MM.1S (cell line): ENCODE data around the gene ADCY4.
A peak's percentile ranks its signal among the peaks of the same experiment; 100 is the strongest.

Experiments
- DNase-seq: peaks from one replicate; pipeline ENCODE4 v3.0.0-alpha.2; 2015
- H2AFZ ChIP-seq: fragments of 300-600 bp; sonication (generic); 2 replicates; pipeline ENCODE4 v1.6.0; 2016; ENCODE audit warnings: antibody characterized with exemption, low read length
- H3F3A ChIP-seq: fragments of 300-600 bp; sonication (generic); 2 replicates; pipeline ENCODE4 v1.6.1; 2016; ENCODE audit warnings: mild to moderate bottlenecking, antibody characterized with exemption, low read length, moderate library complexity, mixed read lengths; ENCODE audit not compliant: insufficient read depth
- H3K27ac ChIP-seq: fragments of 300-600 bp; sonication (generic); 2 replicates; pipeline ENCODE4 v1.5.1; 2016; ENCODE audit warnings: mild to moderate bottlenecking, low read length
- H3K27me3 ChIP-seq: fragments of 300-600 bp; sonication (generic); replicated peaks from 2 replicates; pipeline ENCODE4 v1.6.0; 2016; ENCODE audit warnings: low read length; ENCODE audit not compliant: insufficient read depth
- H3K36me3 ChIP-seq: fragments of 300-600 bp; sonication (generic); replicated peaks from 2 replicates; pipeline ENCODE4 v1.6.1; 2016; ENCODE audit warnings: mild to moderate bottlenecking, low read length, mixed read lengths; ENCODE audit not compliant: insufficient read depth
- H3K4me1 ChIP-seq: fragments of 300-600 bp; sonication (generic); 2 replicates; pipeline ENCODE4 v1.6.1; 2016; ENCODE audit warnings: low read length, mixed read lengths
- H3K4me2 ChIP-seq: fragments of 300-600 bp; sonication (generic); 2 replicates; pipeline ENCODE4 v1.6.0; 2016; ENCODE audit warnings: low read depth, low read length
- H3K4me3 ChIP-seq: fragments of 300-600 bp; sonication (generic); 2 replicates; pipeline ENCODE4 v1.5.1; 2016; ENCODE audit warnings: low read length, mixed read lengths
- H3K79me2 ChIP-seq: fragments of 300-600 bp; sonication (generic); 2 replicates; pipeline ENCODE4 v1.6.1; 2016; ENCODE audit warnings: mixed run types, low read length, mixed read lengths
- H3K9ac ChIP-seq: fragments of 300-600 bp; sonication (generic); 2 replicates; pipeline ENCODE4 v1.6.1; 2016; ENCODE audit warnings: low read length, mixed read lengths
- H3K9me2 ChIP-seq: fragments of 300-600 bp; sonication (generic); replicated peaks from 2 replicates; pipeline ENCODE4 v1.6.1; 2016; ENCODE audit warnings: mild to moderate bottlenecking, low read length, mixed read lengths; ENCODE audit not compliant: insufficient read depth
- H3K9me3 ChIP-seq: fragments of 300-600 bp; sonication (generic); replicated peaks from 2 replicates; pipeline ENCODE4 v1.6.1; 2016; ENCODE audit warnings: mild to moderate bottlenecking, low read length, mixed read lengths; ENCODE audit not compliant: insufficient read depth
- H4K20me1 ChIP-seq: fragments of 300-600 bp; sonication (generic); 2 replicates; pipeline ENCODE4 v1.6.1; 2016; ENCODE audit warnings: mild to moderate bottlenecking, low read length, moderate library complexity, mixed read lengths; ENCODE audit not compliant: insufficient read depth
- EZH2 ChIP-seq: fragments of 300-600 bp; sonication (generic); optimal IDR thresholded peaks from 2 replicates; pipeline ENCODE3; 2017; ENCODE audit warnings: low read depth, mild to moderate bottlenecking, antibody characterized with exemption, low read length, mixed read lengths
- EZH2phosphoT487 ChIP-seq: fragments of 300-600 bp; sonication (generic); IDR thresholded peaks from 2 replicates; pipeline ENCODE4 v1.6.1; 2018; ENCODE audit warnings: antibody characterized with exemption, low read length
- TF ChIP-seq, protein P1 (sequence below): fragments of 300-600 bp; sonication (generic); IDR thresholded peaks from 2 replicates; pipeline ENCODE4 v1.5.1; 2016; ENCODE audit warnings: antibody characterized with exemption, low read length, mixed read lengths

The ADCY4 gene

DNA sequence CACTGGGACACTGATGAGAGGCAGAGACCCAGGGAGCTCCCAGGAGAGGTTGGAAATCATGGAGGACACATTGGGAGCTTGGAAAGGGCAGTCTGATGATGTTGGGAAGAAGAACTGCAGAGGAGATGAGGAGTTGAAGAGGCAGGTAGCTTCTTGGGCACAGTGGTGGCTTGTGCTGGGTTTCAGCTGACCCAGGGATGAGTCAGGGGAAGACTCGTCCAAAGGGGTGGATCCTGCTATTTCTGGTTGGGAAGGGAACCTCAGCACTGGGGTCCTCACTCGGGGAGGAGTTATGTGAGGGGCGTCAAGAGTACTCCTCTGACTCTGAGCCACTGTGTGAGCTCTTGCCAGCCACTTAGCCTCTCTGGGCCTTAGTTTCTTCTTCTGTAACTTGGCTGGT is 11.5 kb downstream of the ADCY4 start:
- H3K36me3 ChIP-seq: no peaks in the 10 kb centered on the region
- H3K27me3 ChIP-seq: peaks cover 11% of the 10 kb centered on the region; the same call in 1 of the 2 replicates
- no peaks in the 10 kb centered on the region; the same call in 1 of the 2 replicates for H3F3A ChIP-seq
- H4K20me1 ChIP-seq: no peaks in the 10 kb centered on the region
- DNase-seq: no peak
- no peaks in the 10 kb centered on the region for H3K9me2 ChIP-seq
- H3K79me2 ChIP-seq: no peaks in the 10 kb centered on the region
- H3K4me2 ChIP-seq: no peak overlapping the region
- TF ChIP-seq EZH2phosphoT487 (no peak), EZH2 (no peak)
- TF ChIP-seq, protein P1, sequence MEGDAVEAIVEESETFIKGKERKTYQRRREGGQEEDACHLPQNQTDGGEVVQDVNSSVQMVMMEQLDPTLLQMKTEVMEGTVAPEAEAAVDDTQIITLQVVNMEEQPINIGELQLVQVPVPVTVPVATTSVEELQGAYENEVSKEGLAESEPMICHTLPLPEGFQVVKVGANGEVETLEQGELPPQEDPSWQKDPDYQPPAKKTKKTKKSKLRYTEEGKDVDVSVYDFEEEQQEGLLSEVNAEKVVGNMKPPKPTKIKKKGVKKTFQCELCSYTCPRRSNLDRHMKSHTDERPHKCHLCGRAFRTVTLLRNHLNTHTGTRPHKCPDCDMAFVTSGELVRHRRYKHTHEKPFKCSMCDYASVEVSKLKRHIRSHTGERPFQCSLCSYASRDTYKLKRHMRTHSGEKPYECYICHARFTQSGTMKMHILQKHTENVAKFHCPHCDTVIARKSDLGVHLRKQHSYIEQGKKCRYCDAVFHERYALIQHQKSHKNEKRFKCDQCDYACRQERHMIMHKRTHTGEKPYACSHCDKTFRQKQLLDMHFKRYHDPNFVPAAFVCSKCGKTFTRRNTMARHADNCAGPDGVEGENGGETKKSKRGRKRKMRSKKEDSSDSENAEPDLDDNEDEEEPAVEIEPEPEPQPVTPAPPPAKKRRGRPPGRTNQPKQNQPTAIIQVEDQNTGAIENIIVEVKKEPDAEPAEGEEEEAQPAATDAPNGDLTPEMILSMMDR: no peak
- no peak overlapping the region for H3K4me3 ChIP-seq
- H3K9ac ChIP-seq: no peak overlapping the region
- H3K9me3 ChIP-seq: no peaks in the 10 kb centered on the region
- H3K4me1 ChIP-seq: no peaks in the 10 kb centered on the region
- no peak overlapping the region for H2AFZ ChIP-seq
- no peak overlapping the region for H3K27ac ChIP-seq

DNA sequence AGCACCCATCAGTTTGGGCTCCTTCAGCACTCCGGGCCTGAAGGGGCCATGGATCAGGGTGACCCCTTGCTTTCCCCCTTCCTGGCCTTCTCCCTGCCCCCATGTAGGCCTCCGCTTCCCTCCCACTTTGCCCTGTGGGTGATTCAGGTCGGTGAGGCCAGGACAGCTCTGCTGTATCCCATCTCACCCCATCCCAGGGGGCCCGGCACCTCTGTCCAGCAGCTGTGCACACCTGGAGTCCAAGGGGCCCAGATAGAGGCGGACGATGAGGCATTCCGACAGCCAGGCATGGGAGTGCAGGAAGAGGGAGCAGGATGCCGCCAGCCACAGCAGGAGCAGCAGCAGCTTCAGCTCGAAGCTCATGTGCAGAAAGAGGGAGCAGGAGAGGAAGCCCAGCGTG is 12.2 kb downstream of the ADCY4 start:
- Histone ChIP-seq H3K27me3 (peaks cover 11% of the 10 kb centered on the region; the same call in 1 of the 2 replicates), H3K9me2 (no peaks in the 10 kb centered on the region), H3K9ac (no peak overlapping the region), H3K4me3 (no peak overlapping the region), H4K20me1 (no peaks in the 10 kb centered on the region), H3K36me3 (no peaks in the 10 kb centered on the region), H3K79me2 (no peaks in the 10 kb centered on the region), H2AFZ (no peak overlapping the region), H3K4me1 (no peaks in the 10 kb centered on the region), H3K4me2 (no peak overlapping the region), H3F3A (no peaks in the 10 kb centered on the region; the same call in 1 of the 2 replicates), H3K27ac (no peak overlapping the region), H3K9me3 (no peaks in the 10 kb centered on the region)
- no peak for DNase-seq
- no peak for TF ChIP-seq EZH2phosphoT487
- TF ChIP-seq, protein P1: no peak
- TF ChIP-seq EZH2: no peak

DNA sequence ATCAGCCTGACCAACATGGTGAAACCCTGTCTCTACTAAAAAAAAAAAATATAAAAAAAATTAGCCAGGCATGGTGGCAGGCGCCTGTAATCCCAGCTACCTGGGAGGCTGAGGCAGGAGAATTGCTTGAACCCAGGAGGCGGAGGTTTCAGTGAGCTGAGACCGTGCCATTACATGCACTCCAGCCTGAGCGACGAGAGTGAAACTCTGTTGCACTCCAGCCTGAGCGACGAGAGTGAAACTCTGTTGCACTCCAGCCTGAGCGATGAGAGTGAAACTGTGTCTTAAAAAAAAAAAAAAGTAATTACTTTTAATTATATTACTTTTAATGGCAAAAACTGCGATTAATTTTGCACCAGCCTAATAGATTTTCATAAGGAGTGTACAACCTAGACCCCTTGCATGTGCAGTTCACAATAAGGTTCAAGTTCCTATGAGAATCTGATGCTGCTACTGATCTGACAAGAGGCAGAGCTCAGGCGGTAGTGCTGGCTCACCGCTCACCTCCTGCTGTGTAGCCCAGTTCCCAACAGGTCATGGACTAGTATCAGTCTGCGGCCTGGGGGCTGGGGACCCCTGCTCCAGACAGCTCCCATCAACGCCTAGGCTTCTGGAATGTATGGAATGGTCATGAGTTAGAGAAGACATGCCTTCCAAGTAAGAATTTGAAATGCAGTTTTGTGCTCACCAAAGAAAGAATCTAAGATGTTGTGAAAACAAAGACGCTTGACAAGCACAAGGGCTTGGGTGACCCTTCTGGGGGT is 13.5 kb downstream of the ADCY4 start:
- TF ChIP-seq, protein P1: no peak
- TF ChIP-seq EZH2phosphoT487 (no peak), EZH2 (no peak)
- no peak overlapping the region for H2AFZ ChIP-seq
- H3K79me2 ChIP-seq: no peaks in the 10 kb centered on the region
- no peaks in the 10 kb centered on the region for H3K4me1 ChIP-seq
- peak; percentile 30 for DNase-seq
- H3K27ac ChIP-seq: no peak overlapping the region
- H3K9me3 ChIP-seq: no peaks in the 10 kb centered on the region
- peaks cover 11% of the 10 kb centered on the region; the same call in 1 of the 2 replicates for H3K27me3 ChIP-seq
- no peaks in the 10 kb centered on the region for H3K9me2 ChIP-seq
- H3K4me3 ChIP-seq: no peak overlapping the region
- H3K9ac ChIP-seq: no peak overlapping the region
- peak overlapping the region; percentile 37; the same call in 1 of the 2 replicates for H3K4me2 ChIP-seq
- no peaks in the 10 kb centered on the region; the same call in 1 of the 2 replicates for H3F3A ChIP-seq
- H4K20me1 ChIP-seq: no peaks in the 10 kb centered on the region
- no peaks in the 10 kb centered on the region for H3K36me3 ChIP-seq
